ENCODE data around the gene MAN1C1. TPM values are rescaled to one million over a fixed set of nuclear protein-coding genes. Genes with fewer than 3 reads are reported as not detected.
"Not testable (repeated sequence)": the region's sequence is repeated elsewhere in the genome, so short reads cannot be mapped to it uniquely, and the experiment has no call there.

The MAN1C1 gene
- total RNA-seq, 2 experiments from 2014 or later = 5.1 to 5.3 TPM

DNA sequence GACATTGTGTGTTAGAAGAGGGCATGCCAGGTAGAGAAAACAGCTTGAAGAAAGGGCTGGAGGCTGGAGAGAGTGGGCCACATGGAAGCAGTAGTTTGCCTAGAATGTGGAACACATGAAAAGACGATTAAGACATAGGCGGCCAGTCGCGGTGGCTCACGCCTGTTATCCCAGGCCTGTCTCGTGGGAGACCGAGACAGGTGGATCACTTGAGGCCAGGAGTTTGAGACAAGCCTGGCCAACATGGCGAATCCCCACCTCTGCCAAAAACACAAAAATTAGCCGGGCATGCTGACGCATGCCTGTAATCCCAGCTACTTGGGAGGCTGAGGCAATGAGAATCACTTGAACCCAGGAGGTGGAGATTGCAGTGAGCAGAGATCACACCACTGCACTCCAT is 118.4 kb downstream of the MAN1C1 start:
- H3K36me3 Mint-ChIP-seq, DNase-seq, H3K4me3 Mint-ChIP-seq, H3K27ac Mint-ChIP-seq, H3K9me3 Mint-ChIP-seq, H3K27me3 Mint-ChIP-seq: not testable (repeated sequence)
- H3K4me1 Mint-ChIP-seq = peaks cover 28% of the 10 kb centered on the region

DNA sequence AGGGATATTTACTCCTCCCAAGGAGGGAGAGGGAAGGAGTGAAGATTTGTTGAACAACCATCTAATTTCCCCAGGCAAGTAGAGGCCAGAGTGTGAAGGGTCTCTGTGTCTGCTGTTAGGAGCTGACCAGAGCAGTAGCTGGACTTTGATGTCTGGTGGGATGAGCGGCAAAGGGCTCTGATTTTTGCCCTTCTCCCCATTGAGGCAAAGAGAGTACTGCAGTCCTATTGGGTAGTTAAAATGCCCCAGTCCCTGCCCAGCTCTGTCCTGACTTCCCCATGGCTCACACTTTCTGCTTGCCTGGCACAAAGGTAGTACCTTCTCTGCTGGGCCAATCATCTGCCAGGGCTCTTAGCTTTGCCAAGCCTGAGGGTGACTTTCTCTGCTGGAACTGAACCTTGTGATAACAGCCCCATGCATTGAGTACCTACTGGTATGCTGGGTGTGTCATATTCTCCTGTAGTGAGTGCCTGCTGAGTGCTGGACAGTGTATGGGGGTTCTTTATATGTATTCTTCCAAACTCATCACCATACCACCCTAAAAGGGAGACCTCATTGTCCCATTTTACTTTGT is 119.5 kb downstream of the MAN1C1 start:
- Mint-ChIP-seq H3K9me3 (no peaks in the 10 kb centered on the region), H3K4me1 (peaks cover 21% of the 10 kb centered on the region), H3K4me3 (no peak overlapping the region), H3K27ac (no peak overlapping the region), H3K36me3 (peaks cover 1% of the 10 kb centered on the region), H3K27me3 (no peaks in the 10 kb centered on the region)
- no peak for DNase-seq

DNA sequence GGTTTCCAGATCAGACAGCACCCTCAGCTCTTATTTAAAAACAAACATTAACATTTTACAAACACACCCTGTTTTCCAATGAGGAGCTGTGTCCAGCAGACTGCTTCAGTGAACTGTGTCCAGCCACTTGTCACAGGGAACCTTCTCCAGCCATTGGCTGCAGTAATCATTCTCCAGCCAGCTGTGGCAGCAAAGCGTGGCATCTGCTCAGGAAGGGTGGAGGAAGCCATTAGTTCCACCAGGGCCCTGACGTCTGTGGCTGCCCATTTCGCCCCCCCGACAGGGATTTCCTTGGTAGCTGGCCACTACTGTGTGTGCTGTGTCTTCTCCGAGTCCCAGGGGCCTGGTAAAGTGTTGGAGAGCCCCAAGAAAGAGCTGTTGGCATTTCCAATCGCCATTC is 120.5 kb downstream of the MAN1C1 start:
- H3K36me3 Mint-ChIP-seq = peaks cover 1% of the 10 kb centered on the region
- no peaks in the 10 kb centered on the region for H3K27me3 Mint-ChIP-seq
- DNase-seq = no peak
- H3K4me1 Mint-ChIP-seq = peaks cover 14% of the 10 kb centered on the region
- H3K9me3 Mint-ChIP-seq = no peaks in the 10 kb centered on the region
- no peak overlapping the region for H3K27ac Mint-ChIP-seq
- H3K4me3 Mint-ChIP-seq = no peak overlapping the region

DNA sequence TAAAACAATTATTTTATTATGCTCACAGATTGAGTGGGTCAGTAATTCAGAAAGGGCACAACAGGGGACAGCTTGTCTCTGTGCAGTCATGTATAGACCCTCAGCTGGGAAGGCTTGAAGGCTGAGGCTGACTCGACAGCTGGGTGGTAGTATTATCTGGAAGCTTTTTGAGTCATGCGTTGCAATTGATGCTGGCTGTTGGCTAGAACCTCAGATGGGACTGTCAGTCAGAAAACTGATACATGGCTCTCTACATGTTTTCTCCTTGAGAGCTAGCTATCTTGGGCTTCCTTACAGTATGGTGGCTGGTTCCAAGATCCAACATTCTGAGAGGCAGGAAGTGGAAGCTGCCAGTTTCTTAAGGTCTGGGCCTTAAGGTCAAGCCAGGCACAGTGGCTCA is 121.9 kb downstream of the MAN1C1 start:
- Mint-ChIP-seq H3K27ac (no peak overlapping the region), H3K4me1 (peaks cover 13% of the 10 kb centered on the region), H3K27me3 (no peaks in the 10 kb centered on the region), H3K4me3 (no peak overlapping the region), H3K9me3 (no peaks in the 10 kb centered on the region), H3K36me3 (peaks cover 1% of the 10 kb centered on the region)
- no peak for DNase-seq

DNA sequence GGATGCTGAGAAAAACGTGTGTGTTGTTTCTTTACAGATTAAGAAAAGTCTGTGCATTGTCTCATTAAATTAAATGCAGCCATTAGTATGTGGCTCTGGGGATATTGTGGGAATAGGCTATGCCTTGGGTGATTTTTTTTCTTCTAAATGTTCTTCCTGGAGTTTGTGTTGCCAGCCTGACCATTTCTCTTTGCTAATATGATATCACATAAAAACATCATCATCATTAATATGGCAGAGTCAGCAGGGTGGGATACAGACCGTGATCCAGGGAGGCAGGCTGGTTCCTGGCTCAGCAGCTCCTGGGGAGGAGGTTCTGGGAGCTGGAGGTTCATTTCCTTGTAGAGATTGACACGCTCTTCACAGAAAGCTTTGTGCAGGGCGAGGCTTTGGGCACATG is 122.8 kb downstream of the MAN1C1 start:
- Mint-ChIP-seq H3K27me3 (no peaks in the 10 kb centered on the region), H3K9me3 (no peaks in the 10 kb centered on the region), H3K36me3 (peaks cover 1% of the 10 kb centered on the region), H3K4me3 (no peak overlapping the region), H3K4me1 (peaks cover 13% of the 10 kb centered on the region), H3K27ac (no peak overlapping the region)
- DNase-seq = no peak

DNA sequence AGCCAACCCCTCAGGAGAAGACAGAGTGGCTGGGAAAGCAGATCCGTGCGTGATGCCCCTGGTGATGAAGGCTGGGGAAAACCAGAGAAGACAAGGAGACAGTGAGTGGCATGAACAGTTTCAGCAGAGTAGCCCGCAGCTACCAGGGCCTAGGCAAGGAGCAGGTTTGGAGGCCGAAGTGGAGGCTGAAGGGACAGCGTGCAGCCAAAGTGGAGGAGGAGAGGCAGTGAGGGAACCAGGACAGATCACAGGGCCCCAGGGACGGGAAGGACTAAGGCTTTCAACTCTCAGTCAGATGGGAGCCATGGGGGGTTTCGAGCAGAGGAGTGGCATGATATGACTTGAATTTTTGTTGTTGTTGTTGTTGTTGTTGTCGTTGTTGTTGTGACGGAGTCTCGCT is 123.5 kb downstream of the MAN1C1 start:
- H3K9me3 Mint-ChIP-seq = no peaks in the 10 kb centered on the region
- H3K4me3 Mint-ChIP-seq = no peak overlapping the region
- peaks cover 1% of the 10 kb centered on the region for H3K36me3 Mint-ChIP-seq
- H3K27ac Mint-ChIP-seq = no peak overlapping the region
- H3K27me3 Mint-ChIP-seq = no peaks in the 10 kb centered on the region
- peaks cover 11% of the 10 kb centered on the region for H3K4me1 Mint-ChIP-seq
- no peak for DNase-seq

DNA sequence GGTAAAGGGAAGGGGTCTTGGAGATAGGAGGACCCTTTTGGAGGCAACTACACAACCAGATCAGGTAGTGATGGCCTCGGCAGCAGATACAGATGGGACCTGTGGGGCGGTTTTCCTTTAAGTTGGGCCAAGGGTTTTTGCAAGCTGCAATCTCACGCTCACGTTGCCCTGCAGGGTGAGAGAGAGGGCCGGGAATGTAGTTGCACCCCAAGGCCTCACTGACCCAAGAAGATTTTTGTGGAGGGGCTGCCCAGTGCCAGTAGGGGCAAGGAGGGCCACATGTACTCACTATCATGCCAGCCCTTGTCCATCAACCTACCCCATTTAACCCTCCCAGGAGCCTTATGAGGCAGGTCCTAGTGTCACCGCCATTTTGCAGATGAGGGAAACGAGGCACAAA is 125.7 kb downstream of the MAN1C1 start:
- no peaks in the 10 kb centered on the region for H3K27me3 Mint-ChIP-seq
- DNase-seq = no peak
- H3K4me3 Mint-ChIP-seq = no peak overlapping the region
- peaks cover 5% of the 10 kb centered on the region for H3K4me1 Mint-ChIP-seq
- no peaks in the 10 kb centered on the region for H3K9me3 Mint-ChIP-seq
- peaks cover 1% of the 10 kb centered on the region for H3K36me3 Mint-ChIP-seq
- no peak overlapping the region for H3K27ac Mint-ChIP-seq

DNA sequence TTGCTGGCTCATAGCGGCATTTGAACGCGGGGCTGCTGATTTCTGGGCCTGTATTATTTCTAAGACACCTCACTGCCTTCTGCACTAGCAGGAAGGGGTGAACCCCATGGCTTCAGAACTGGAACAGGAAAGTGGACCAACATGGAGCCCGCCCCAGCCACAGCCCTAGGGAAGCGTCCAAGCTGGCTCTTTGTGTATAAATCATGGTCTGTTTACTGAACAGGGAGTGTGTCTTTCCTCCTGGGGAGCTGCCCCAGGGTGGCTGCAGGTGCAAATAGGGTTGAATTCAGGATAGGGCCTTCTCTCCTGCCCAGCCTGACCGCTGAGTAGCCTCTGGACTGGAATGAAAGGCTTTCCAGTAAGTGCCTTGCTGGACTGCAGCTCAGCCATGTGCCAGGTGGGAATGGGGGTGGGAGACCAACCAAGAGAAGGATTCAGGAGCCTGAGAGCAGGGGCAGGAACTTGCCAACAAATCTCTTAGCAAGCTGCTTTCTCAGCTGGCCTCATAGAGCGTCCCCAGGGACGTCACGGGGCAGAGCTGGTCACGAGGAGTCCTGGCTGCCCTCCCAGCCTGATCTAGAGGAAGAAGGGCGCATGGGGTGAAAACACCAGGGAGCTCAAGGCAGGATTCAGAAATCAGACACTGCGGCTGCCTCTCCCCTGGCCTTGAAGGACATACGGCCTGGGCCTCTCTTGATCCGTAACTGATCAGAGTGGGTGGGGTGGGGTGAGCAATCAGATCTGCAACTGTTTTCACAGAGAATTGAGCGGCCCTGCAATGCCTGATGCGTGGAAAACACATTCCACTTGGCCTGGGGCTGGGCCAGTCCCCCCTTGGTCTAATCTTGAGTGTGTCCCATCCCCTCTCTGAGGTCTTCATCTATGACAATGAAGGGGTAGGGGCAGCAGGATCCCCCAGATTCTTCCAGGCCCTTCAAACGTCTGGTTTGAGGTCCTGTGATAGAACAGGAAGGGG is 126.9 kb downstream of the MAN1C1 start:
- peaks cover 1% of the 10 kb centered on the region for H3K36me3 Mint-ChIP-seq
- no peak overlapping the region for H3K4me3 Mint-ChIP-seq
- no peak for DNase-seq
- peaks cover 5% of the 10 kb centered on the region for H3K4me1 Mint-ChIP-seq
- H3K27ac Mint-ChIP-seq = no peak overlapping the region
- H3K27me3 Mint-ChIP-seq = no peaks in the 10 kb centered on the region
- no peaks in the 10 kb centered on the region for H3K9me3 Mint-ChIP-seq

DNA sequence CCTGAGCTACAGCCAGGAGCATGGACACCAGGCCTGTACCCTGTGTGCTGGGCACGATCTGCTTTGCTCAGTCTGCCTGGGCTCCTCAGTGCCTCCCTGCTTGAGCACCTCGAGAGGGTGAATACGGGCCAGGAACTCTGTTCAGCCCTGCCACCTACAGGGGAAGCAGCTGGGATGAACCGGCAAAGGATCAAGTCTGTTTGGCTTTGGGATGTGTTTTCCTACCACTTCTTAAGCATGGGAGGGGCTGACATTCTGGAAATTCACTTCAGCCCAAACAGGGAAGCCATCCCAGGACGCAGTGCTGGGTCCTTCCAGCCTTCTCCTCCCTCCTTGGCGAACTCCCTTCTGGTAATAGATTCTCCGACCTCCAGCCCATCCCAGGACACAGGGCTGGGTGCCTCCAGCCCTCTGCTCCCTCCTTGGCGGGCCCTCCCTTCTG is 127.6 kb downstream of the MAN1C1 start:
- no peaks in the 10 kb centered on the region for H3K9me3 Mint-ChIP-seq
- H3K27ac Mint-ChIP-seq = no peak overlapping the region
- no peaks in the 10 kb centered on the region for H3K27me3 Mint-ChIP-seq
- peaks cover 5% of the 10 kb centered on the region for H3K4me1 Mint-ChIP-seq
- no peak for DNase-seq
- no peak overlapping the region for H3K4me3 Mint-ChIP-seq
- peaks cover 1% of the 10 kb centered on the region for H3K36me3 Mint-ChIP-seq

DNA sequence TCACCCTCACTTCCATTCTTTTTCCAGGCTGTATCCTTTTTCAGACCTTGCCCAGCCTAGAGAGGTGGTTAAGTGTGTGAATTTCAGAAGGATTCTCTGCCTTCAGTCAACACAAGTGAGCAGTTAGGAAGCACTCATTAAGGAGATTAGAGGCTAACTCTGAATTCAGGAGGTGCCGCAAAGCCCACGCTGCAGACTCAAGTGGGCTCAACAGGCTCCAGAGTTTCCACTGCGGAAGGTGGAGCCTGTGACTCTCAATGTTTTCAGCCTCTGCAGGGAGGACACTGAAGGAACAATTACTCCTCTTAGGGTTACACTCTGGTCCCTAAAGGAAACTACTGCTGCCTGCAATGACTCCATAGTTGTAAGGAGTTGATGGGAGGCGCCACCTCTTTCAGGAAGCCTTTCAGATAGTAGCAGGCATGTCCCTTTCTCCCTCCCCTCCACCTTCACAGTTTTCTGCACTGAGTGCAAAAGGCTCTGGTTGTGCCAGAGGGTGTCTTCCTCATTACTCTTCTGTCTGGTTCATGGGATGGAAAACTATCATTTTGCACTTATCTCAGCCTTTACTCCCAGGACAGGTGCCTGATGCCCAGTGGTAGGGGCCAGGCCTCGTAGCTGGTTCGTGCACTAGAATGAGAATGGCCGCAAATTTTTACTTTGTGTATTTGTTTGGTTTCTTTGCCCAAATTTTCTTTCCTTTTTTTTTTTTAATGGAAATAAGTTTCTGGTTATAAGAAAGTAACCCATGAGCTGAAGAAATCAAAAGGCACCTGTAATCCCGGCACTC is 128.2 kb downstream of the MAN1C1 start:
- Mint-ChIP-seq H3K4me1 (peaks cover 5% of the 10 kb centered on the region), H3K36me3 (peaks cover 1% of the 10 kb centered on the region), H3K9me3 (no peaks in the 10 kb centered on the region), H3K27me3 (no peaks in the 10 kb centered on the region), H3K27ac (no peak overlapping the region), H3K4me3 (no peak overlapping the region)
- no peak for DNase-seq

DNA sequence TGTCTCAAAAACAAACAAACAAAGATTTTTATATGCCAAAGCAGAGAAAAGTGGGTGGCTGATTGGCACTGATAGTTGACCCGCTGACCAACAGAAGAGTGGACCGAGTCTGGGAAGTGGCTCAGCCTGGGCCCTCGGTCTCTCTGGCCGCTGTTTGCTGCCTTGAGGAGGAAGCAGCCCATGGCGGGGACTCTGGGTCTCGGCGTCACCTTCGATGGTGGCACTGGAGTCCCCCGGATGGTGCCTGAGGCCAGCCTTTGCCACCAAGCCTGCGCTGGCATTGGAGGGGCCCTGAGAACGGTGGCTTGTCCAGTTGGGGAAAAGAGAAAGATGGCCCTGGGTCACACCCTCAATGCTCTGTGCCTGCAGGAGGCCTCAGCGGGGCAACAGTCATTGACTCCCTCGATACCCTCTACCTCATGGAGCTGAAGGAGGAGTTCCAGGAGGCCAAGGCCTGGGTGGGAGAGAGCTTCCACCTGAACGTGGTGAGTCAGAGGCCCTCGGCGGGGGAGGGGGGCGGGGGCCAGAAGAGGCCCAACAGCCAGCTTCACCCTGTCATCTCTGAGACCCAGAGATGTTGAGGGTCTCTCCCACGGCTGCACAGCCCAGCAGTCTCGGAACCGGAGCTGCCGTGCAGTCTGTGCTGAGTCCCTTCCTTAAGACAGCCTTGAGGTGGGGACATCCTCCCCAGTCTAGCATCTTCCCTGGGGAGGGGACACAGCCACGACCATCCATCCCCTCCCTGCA is 129.9 kb downstream of the MAN1C1 start:
- no peak overlapping the region for H3K27ac Mint-ChIP-seq
- H3K4me1 Mint-ChIP-seq = no peaks in the 10 kb centered on the region
- H3K27me3 Mint-ChIP-seq = no peaks in the 10 kb centered on the region
- H3K4me3 Mint-ChIP-seq = no peak overlapping the region
- H3K36me3 Mint-ChIP-seq = peaks cover 2% of the 10 kb centered on the region
- H3K9me3 Mint-ChIP-seq = no peaks in the 10 kb centered on the region
- no peak for DNase-seq

DNA sequence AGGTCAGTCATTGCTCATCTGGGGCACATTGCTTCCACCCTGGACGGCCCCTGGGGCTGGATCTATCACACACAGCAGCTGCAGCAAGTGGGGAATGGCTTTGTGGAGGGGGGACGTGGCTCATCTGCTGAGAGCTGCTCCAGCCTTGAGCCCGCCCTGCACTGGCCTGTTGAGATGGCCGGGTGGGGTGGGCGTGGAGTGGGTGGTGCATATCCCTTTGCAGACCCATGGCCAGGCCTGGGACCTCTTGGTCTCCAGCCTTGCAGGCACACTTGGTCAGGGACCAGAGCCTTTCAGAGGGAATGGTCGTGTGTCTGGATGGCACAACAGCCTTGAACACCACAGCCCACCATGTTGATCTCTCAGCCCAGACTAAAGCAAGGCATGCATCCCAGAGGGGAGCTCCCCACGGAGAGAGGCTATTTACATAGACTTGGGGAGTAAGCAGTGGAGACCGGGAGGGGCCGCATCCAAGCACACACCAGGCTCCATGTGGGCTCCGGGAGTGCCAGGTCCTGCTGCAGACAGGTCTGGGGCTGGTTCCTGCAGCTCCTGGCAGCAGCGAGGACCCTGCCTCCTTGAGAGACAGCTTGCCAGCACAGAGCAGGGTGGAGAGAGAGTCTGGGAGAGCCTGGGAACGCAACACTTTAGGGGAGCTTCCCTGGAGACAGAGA is 130.6 kb downstream of the MAN1C1 start:
- H3K36me3 Mint-ChIP-seq = peaks cover 2% of the 10 kb centered on the region
- no peaks in the 10 kb centered on the region for H3K27me3 Mint-ChIP-seq
- no peak overlapping the region for H3K27ac Mint-ChIP-seq
- no peak for DNase-seq
- H3K9me3 Mint-ChIP-seq = no peaks in the 10 kb centered on the region
- H3K4me3 Mint-ChIP-seq = no peak overlapping the region
- no peaks in the 10 kb centered on the region for H3K4me1 Mint-ChIP-seq

DNA sequence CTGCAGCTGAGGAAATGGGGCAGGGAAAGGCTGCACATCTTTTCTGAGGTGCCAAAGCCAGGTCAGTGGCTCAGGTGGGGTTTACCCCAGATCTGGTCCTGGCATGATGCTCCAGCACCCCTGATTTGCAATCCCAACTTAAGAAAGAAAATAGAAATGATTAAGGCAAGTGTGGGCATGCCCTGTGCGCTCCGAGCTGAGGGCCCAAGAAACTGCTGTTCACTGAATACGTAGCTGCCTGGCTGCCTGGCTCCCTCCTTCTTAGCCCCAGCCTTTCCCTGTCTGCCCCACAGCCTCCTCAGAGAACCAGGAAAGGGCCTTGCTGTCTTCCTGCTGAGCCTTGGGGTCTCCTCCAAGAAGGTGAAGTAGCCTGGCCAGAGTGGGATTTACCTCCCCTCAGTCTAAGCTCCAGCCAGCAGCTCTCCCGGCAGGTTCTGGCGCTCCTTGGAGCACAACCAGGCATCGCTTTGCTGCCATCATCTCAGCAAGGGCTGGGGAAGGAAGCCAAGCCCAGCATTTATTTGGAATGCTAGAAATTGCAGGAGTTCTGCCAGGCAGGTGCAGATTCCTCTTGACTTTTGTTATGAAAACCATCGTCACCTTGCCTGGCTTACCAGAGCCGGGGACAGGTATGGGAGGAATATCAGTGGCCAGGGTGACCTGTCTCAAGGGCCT is 132.1 kb downstream of the MAN1C1 start:
- Mint-ChIP-seq H3K27ac (no peak overlapping the region), H3K9me3 (no peaks in the 10 kb centered on the region), H3K4me1 (no peaks in the 10 kb centered on the region)

More for the DNA sequence above, 132.1 kb downstream of the MAN1C1 start:
- H3K27me3 Mint-ChIP-seq = no peaks in the 10 kb centered on the region
- H3K4me3 Mint-ChIP-seq = no peak overlapping the region
- peaks cover 4% of the 10 kb centered on the region for H3K36me3 Mint-ChIP-seq
- DNase-seq = no peak

Data from activated naive CD8-positive, alpha-beta T cell treated with anti-CD3 and anti-CD28 coated beads for 36 hours (primary cell).